ENCODE data around the gene NEU3.

- TF ChIP-seq POLR2A (IDR thresholded peaks at IDR 0.05) (no peak), CTCF (IDR thresholded peaks at IDR 0.05) (no peak)
These were observed 34.8 kb downstream of the NEU3 start for GRCh38 chr11:75023446-75024067.

Measured in upper lobe of left lung (tissue), 4 donors.